Measurements from ENCODE around the gene PLCG2.
"Not testable (repeated sequence)": the region's sequence is repeated elsewhere in the genome, so short reads cannot be mapped to it uniquely, and the experiment has no call there.

PLCG2 gene

GRCh38 chr16:81997738-81998137 is 218.6 kb downstream of the PLCG2 start:
- DNase-seq = no peak
- TF ChIP-seq GATA1 (IDR thresholded peaks at IDR 0.05; ENCODE audit: low read depth, low read length) (no peak), POLR2A (IDR thresholded peaks at IDR 0.05; ENCODE audit: low read length) (no peak)

DNA sequence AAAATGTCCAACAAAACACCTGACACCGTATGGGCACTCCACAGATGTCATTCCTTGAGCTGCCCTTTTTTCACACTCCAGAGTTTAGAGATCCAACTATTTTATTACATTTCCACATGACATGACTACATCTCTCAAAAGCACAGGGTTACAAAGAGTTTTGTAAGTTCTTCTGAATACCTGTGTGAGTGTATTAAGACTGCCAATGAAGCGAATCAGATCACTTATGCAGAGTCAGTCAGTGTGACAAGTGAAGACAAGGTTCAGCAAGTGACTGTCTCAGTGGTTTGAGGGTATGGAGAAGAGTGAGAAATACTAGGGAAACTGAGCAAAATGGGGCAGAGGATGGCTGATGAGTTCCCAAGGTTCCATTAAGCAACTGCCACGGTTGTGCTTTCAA is 223.7 kb downstream of the PLCG2 start:
- no peak for TF ChIP-seq GATA1 (IDR thresholded peaks at IDR 0.05; ENCODE audit: low read depth, low read length)
- TF ChIP-seq POLR2A (IDR thresholded peaks at IDR 0.05; ENCODE audit: low read length) = no peak
- DNase-seq = no peak

- TF ChIP-seq GATA1 (IDR thresholded peaks at IDR 0.05; ENCODE audit: low read depth, low read length) (no peak), POLR2A (IDR thresholded peaks at IDR 0.05; ENCODE audit: low read length) (no peak)
- no peak for DNase-seq
Observed at GRCh38 chr16:82004601-82005000, 225.5 kb downstream of the PLCG2 start.

DNA sequence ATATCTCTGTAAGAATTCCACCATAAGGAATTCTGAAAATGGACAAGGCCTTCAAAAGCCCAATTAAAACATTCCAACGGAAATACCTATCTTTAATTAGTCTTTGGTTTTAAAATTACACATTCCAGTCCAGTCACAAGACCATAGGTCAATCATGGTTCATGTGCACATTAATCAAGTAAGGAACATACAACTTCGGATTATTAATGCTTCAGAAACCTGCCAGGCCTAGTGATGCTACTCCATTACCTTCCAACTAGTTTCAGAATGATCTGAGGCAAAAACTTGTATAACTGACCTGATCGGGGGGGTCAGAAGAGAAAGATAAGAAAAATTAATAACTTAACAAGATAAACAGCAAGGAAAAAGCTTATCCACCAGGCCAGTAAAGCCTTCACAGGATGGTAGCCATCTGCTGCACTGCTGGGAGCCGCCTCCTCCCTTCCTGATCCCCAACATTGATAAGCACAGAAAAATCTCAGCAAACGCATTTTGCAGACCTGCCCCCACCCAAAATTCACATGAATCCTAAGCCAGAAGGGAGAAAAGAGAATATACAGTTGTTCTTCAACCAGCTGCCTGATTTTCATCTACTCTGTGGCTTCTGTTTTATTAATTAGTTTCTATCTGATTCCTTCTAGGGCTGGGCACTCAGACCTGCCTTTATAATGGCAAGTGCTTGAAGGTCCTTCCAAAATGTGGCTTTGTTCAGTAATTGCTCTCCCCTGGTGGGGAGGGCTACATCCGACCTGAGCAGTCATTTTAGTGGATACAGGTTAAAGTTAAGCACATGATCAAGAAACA is 226.1 kb downstream of the PLCG2 start:
- DNase-seq = no peak

DNA sequence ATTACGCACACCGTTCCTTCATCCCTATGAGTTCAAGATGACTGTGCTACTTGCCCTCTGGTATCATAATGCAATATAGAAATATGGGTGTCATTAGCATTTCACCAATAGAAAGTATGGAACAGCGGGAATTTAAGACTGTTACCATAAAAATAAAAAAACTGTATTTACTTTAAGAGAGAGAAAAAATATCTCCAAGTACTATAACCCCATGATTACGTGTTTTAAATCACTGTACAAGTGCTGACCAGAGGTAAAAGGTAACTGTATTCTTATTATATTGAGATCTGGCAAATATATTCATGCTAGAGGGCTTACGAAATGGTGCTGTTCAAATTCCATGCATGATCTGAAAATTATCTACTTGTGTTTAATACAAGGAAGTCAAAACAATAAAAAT is 226.9 kb downstream of the PLCG2 start:
- DNase-seq = no peak
- TF ChIP-seq GATA1 (IDR thresholded peaks at IDR 0.05; ENCODE audit: low read depth, low read length) (no peak), POLR2A (IDR thresholded peaks at IDR 0.05; ENCODE audit: low read length) (no peak)

More for the DNA sequence above, 226.1 kb downstream of the PLCG2 start:
- no peak for TF ChIP-seq GATA1 (IDR thresholded peaks at IDR 0.05; ENCODE audit: low read depth, low read length)
- TF ChIP-seq POLR2A (IDR thresholded peaks at IDR 0.05; ENCODE audit: low read length) = no peak

GRCh38 chr16:82007189-82007588 is 228.1 kb downstream of the PLCG2 start:
- DNase-seq = no peak
- TF ChIP-seq GATA1 (IDR thresholded peaks at IDR 0.05; ENCODE audit: low read depth, low read length) (no peak), POLR2A (IDR thresholded peaks at IDR 0.05; ENCODE audit: low read length) (no peak)

GRCh38 chr16:82008957-82009592 is 230.0 kb downstream of the PLCG2 start:
- no peak for DNase-seq
- TF ChIP-seq GATA1 (IDR thresholded peaks at IDR 0.05; ENCODE audit: low read depth, low read length) = no peak
- no peak for TF ChIP-seq POLR2A (IDR thresholded peaks at IDR 0.05; ENCODE audit: low read length)

DNA sequence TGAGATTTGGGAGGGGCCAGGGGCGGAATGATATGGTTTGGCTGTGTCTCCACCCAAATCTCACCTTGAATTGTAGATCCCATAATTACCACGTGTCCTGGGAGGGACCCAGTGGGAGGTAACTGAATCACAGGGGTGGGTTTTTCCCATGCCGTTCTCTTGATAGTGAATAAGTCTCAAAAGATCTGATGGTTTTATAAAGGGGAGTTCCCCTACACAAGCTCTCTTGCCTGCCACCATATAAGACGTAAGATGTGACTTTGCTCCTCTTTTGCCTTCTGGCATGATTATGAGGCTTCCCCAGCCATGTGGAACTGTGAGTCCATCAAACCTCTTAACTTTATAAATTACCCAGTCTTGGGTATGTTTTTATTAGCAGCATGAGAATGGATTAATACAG is 230.7 kb downstream of the PLCG2 start:
- DNase-seq = not testable (repeated sequence)

GRCh38 chr16:82010649-82011048 is 231.6 kb downstream of the PLCG2 start:
- DNase-seq = no peak
- TF ChIP-seq GATA1 (IDR thresholded peaks at IDR 0.05; ENCODE audit: low read depth, low read length) = no peak
- no peak for TF ChIP-seq POLR2A (IDR thresholded peaks at IDR 0.05; ENCODE audit: low read length)

DNA sequence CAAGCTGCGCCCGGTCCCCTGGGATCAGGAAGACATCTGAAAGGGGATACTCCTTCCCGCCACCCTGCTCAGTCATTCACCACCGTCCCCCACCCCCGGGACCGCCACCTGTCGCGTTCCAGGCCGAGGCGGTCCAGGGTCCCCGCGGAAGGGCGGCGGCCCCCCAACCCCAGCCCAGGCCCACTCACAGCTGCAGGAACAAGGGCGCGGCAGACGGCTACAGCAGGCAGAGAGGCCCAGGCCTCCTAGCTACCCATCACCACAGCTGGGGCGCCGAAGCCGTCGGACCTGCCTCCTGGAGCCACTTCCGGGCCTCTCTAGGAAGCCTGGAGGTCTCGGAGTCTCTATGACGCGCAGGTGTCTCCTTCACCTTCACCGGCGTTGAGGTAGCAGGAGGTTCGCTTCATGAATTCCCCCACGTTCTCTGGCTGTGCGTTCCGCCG is 232.1 kb downstream of the PLCG2 start, which contains the start of gene SDR42E1:
TSS of gene SDR42E1 (minus strand) at position 272 of the 443 bp plus-strand sequence. CDS start 10,612 bp downstream, outside the sequence.
- TF ChIP-seq GATA1 (IDR thresholded peaks at IDR 0.05; ENCODE audit: low read depth, low read length) (no peak), POLR2A (IDR thresholded peaks at IDR 0.05; ENCODE audit: low read length) (no peak)

More for the DNA sequence above, 232.1 kb downstream of the PLCG2 start, which contains the start of gene SDR42E1:
- DNase-seq = no peak
